ENCODE measurements around the gene KAT6B.
"Not testable (repeated sequence)": the region's sequence is repeated elsewhere in the genome, so short reads cannot be mapped to it uniquely, and the experiment has no call there.

Gene KAT6B

DNA sequence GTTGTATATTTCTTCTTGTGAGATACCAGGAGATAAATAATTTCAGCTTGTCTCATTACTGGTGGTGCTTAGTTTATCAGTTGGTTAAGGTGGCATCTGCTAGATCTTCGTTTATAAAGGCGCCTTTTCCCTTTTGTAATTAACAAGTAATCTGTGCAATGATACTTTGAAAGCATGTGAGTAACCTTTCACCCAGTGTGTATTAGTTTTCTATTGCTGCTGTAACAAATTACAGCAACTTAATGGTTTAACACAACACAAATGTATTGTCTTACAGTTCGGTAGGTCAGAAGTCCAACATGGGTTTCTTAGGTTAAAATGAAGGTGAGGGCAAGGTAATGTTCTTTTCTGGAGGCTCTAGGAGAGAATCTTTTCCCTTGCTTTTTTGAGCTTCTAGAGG, 30.5 kb downstream of the KAT6B start:
- no peak for DNase-seq (ENCODE audit: low read depth in 2 of 3, low spot score in 2 of 3)

DNA sequence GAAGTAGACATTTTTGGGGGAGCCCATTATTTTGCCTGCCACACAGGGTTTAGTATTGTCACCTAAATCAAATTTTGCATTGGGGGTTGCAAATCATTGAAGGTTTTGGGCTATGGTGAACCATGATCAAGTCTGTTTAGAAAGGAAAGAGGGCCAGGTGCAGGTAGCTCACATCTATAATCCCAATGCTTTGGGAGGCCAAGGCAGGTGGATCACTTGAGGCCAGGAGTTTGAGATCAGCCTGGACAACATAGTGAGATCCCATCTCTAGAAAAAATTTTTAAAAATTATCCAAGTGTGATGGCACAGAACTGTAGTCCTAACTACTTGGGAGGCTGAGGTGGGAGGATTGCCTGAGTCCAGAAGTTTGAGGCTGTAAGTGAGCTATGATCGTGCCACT, 31.2 kb downstream of the KAT6B start:
- DNase-seq (ENCODE audit: low read depth in 2 of 3, low spot score in 2 of 3), result no peak

DNA sequence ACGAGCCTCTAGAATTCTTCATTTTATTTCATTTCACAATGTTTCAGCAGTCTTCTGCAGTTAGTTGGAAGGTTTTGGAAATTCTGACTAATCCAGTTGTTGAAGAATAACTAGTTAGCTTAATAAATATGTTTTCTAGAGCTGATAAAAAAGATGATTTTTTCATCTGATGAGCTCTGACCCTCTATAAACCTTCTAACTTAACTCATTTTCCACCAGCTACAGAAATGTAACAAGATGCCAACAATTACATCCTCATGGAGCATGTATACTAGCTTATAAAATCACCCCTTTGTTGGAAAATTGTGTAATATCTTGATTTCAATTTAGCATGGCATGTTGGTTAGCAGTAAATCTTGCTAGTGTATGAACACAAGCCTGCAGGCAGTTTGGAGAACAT, 33.1 kb downstream of the KAT6B start:
- no peak for DNase-seq (ENCODE audit: low read depth in 2 of 3, low spot score in 2 of 3)

DNA sequence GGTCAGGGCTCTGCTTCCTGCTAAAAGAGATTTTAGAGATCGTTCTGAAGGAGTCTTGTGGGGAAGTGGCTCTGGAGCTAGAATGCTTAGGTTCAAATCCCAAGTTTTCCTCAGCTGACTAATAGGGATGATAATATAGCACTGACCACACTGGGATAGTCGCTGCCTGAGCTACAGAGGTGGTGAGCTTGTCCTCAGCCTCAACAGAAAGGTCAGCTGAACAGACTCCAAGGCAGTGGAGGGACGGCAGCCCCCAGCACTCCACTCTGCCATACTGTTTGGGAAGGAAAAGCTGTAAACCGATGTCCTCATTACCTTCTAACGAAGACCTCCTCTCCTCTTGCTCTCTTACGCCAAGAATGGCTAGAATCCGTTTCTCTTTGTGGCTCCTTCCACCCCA, 36.2 kb downstream of the KAT6B start:
- DNase-seq (ENCODE audit: low read depth in 2 of 3, low spot score in 2 of 3), result no peak

DNA sequence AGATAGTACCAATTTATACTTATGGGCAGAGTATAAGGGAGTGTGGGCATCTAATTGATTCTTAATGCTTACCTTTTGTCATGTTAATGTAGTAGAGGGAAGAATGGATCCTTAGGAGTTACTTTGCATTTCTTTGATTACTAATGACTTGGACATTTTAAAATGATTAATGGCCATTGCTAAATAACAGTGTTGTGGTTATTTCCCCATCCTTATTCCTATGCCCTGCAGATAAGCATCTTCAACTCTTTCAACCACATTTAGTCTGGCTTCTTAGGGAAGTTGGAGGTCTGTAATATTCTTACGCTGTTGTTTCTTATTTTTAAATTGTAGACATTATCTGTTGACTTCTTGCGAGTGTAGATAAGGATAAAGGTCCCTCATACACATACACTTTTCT, 37.2 kb downstream of the KAT6B start:
- no peak for DNase-seq (ENCODE audit: low read depth in 2 of 3, low spot score in 2 of 3)

DNA sequence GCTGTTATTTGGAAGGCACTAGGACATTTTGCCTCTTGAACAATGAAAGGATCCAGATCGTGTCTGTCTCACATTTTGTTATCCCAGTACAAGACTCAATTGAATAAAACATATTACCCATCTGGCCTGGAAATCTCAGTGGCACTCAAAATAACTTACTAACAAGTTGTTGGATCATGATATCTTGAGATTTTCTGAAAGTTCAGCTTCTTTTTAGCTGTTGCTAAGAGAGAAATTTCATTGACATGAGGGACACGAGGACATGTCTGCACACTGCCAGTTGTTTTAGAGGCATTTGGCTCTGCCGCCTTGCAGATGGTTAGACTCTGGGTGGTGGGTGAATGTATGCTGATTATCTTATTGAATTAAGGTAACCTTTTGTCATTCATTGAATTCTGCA, 41.0 kb downstream of the KAT6B start:
- no peak for DNase-seq (ENCODE audit: low read depth in 2 of 3, low spot score in 2 of 3)

DNA sequence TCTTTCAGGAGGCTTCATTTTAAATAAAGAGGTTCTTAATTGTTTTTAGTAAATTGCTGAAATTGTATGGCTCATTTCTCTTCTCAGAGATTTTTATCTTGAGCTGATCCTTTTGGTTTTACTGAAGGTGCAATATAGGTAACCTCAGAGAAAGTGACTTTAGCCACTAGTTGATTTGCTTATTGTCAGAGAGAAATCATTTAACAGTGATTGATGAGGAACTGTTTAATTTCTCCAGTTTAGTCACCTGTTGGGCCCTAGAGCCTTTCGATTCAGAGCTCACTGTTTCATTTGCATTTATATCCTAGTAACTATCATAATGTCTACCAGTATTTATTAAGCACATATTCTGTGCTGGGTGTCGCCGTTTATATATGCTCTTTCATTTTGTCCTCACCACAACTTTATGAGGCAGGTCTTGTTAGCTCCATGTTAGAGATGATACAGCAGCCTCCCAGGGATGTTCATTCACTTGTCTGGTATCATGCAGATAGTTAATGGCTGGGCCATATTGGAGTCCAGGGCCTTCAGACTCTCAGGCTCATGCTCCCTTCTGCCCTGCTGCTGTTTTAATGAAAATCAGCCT, 42.1 kb downstream of the KAT6B start:
- DNase-seq (ENCODE audit: low read depth in 2 of 3, low spot score in 2 of 3), result no peak

DNA sequence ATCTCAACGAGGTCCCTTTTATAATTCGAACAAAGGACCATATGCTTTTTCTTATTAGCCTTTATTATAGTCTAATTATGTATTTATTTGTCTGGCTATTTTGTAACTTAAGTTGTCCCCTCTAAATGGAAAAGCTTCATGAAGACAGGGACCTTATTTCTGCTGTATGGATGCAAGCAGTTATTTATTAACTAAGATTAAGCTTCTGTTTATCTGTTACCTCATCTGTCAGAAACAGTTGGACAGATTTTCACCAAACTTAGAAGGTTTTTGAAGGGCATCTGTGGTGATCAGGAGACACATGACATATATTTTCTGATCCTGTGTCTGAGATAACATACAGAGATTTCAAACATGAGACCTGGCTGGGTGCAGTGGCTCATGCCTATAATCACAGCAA, 43.2 kb downstream of the KAT6B start:
- no peak for DNase-seq (ENCODE audit: low read depth in 2 of 3, low spot score in 2 of 3)

DNA sequence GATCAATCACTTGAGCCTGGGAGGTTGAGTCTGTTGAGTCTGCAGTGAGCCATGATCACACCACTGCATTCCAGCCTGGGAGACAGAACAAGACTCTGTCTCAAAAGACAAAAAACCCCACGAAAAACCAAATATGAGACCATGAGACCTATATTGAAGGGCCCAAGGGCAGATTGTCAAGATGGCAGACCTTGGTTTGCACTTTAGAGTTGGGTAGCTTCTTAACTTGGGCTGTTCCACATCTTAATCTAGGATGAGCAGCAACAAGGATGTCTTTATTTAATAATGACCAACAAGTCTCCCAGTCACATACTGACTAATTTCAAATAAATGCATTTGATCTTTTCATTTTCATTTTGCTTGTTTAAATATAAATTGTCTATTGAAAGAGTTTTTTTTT, 43.8 kb downstream of the KAT6B start:
- no peak for DNase-seq (ENCODE audit: low read depth in 2 of 3, low spot score in 2 of 3)

DNA sequence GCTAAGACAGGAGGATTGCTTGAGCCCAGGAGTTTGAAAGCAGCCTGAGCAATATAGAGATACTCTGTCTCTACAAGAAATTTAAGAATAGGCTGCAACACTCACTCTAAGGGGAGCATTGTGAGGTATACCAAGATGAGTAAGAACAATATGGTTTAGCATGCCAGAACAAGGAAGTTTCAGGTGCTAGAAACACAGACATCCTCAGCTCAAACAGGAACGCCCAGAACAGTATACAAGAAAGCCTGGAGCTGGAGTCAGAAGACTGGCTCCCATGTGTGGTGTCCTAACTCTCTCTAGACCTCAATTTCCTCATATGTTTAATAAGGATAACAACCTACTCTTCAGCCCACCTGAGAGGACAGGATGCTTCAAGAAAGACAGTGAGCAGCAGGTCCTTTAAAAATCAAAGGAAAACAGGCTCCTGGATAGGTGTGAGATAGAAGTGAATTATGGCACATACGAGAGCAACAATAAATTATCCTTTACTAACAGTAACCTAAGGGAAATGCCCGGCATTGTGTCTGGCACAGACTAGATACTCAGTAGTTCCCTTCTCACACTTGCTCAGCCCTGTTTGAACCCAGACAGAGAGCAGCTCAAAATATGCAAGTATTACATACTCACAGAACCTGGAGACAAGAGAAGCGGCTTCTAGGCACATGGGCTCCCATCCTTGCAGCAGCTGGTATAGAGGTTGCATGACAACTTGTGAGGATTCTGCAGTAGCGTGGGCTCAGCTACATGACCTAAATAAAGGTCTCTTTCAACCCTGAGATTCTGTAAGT, 45.4 kb downstream of the KAT6B start:
- no peak for DNase-seq (ENCODE audit: low read depth in 2 of 3, low spot score in 2 of 3)

DNA sequence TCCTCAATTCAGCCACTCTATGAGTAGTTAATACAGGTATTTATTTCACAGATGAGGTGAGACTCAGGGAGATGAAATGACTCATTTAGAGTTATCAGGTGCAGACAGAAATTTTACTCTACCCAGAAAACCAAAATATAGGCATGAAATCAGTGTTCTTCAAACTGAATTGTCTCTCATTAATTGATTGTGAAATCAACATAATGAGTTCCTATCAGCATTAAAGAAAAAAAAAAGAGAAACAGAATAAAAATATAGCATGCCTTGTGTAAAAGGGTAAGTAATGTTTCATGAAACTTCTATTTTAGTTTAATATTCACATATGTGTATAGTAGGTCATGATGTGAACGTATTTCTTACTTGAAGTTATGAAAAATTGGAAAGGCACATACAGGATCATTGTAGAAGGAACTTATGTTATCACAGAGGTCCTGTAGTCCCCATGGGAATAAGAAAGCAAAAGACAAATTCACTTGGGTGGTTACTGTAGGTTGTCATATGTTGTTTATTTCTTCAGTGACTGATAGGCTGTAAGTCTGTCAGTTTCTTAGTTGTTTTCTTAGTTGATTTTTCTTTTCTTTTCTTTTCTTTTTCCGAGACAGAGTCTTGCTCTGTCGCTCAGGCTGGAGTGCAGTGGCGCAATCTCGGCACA, 47.5 kb downstream of the KAT6B start:
- no peak for DNase-seq (ENCODE audit: low read depth in 2 of 3, low spot score in 2 of 3)

DNA sequence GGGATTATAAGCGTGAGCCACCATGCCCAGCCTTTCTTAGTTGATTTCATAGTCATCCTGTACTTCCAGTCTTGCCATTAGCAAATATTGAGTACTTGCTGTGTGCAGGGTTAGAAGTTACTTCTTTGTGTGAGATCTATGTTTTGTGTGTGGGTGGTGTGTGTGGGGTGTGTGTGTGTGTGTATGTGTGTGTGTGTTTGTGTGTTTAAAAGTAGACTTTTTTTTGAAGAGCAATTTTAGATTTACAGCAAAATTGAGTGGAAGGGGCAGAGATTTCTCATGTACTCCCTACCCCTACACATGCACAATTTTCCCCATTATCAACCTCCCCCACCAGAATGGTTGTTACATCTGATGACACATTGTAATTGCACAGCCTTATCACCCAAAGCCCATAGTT, 48.2 kb downstream of the KAT6B start:
- no peak for DNase-seq (ENCODE audit: low read depth in 2 of 3, low spot score in 2 of 3)

DNA sequence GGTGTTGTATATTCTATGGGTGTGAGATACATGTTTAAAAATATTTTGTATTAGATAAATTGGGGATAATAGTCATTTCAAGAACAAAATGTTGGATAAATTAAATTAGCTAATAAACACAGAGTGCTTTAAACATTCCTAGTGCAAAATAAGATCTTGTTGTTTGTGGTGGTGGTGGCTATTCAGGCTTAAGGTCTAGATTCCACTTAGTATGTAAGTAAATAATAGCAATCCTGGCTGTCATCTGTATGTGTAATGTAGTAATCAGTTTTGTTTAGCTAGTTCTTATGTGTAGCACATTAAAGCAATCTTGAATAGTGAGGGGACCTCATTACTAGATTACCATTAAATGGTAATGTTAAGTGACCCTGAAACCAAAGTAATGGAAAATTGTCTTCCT, 48.7 kb downstream of the KAT6B start:
- no peak for DNase-seq (ENCODE audit: low read depth in 2 of 3, low spot score in 2 of 3)

DNA sequence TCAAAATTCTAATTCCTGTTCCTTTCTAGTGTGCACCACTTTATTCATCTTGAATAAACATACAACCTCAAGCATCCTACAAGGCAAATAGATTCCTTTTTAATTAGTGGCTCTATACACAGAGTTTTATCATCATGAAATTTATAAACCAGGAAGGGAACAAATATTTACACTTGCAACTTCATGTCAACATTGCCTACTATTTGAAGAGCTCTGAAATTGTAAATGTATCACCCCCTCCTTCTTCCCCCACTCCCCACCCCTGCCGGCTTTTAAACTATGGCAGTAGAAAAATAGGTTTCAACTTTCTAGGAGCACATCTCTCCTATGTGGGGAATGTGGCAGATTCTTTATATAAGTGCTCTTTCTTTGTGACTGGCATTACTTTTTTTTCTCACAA, 49.6 kb downstream of the KAT6B start:
- no peak for DNase-seq (ENCODE audit: low read depth in 2 of 3, low spot score in 2 of 3)

DNA sequence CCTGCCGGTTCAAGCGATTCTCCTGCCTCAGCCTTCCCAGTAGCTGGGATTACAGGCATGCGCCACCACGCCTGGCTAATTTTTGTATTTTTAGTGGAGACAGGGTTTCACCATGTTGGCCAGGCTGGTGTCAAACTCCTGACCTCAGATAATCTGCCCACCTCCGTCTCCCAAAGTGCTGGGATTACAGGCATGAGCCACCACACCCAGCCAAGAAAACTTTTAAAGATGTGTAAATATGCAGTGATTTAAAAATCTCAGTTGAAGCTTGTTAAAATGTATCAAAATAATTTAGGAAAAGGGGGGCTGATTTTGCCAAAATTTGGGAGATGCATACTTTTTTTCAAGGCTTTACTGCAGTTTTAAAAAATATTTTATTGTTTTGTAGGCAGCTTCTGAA, 50.7 kb downstream of the KAT6B start:
- not testable (repeated sequence) for DNase-seq (ENCODE audit: low read depth in 2 of 3, low spot score in 2 of 3)

DNA sequence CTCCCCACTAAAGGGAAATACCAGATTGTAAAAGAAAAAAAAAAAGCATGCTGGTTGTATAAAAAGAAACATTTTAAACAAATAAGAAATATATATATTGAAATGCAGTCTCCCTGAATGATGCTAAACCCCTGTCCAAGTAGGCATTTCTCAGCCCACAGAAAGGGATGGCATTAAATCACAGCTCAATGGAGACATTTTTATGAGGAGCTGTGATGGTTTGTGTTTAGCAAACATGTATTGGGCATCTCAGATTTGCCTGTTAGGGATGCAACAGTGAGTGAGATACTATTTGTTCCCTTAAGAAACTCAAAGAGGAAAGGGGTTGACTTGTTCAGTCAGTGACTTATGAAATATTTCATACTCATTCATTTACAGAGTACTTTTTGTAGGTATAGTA, 51.5 kb downstream of the KAT6B start:
- DNase-seq (ENCODE audit: low read depth in 2 of 3, low spot score in 2 of 3), result no peak

DNA sequence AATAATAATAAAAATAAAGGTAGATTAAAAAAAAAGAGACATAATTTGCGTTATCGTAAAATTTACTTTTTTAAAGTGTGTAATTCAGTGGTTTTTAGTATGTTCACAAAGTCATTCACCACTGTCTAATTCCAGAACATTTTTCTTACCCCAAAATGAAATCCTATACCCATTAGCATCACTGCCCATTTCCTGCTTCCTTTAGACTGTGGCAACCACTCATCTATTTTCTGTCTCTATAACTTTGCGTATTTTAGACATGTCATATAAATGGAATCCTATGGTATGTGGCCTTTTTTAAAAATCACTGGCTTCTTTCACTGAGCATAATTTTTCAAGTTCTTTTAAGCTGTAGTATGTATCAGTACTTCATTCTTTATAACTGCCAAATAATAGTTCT, 53.6 kb downstream of the KAT6B start:
- no peak for DNase-seq (ENCODE audit: low read depth in 2 of 3, low spot score in 2 of 3)

DNA sequence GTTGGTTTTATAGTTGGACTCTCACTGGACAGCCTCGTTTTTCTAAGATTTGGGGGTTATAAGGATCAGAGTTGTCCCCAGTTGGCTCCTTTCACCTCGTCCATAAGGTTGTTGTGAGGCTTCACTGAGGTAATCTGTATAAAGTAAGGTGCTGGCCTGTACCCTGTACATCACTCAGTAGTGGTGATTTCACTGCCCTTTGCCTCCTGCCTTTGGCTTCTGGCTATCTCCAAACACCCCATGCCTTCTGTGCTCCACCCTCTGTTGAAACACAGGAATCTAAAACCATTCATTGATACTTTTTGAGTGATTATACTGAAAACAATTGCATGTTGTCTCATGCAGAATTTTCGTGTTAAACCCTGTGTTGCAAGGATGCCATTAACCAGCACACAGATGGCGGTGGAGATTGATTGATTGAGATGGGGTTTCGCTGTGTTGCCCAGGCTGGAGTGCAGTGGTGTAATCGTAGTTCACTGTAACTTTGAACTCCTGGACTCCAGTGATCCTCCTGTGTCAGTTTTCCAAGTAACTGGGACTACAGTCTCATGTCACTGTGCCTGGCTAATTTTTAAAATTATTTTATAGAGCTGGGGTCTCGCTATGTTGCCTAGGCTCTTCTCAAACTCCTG, 55.0 kb downstream of the KAT6B start:
- DNase-seq (ENCODE audit: low read depth in 2 of 3, low spot score in 2 of 3), result no peak

DNA sequence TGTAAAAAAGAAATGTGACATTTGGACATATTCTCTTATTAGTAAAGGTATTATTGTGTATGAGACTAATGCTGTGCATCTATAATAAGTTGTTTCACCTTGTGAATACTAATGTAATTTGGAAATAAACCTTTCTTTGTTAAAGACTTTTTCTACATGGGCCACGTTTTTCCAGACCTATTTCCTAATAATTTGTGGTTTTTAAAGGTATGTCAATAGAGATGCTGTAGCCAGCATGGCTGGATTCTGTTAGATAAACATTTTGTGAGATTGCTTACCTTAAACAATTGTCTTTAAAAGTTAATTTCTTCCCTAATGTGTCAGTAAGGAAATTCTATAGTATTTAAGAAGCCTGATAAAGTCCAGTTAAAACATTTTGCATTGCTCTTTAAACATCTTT, 56.0 kb downstream of the KAT6B start:
- DNase-seq (ENCODE audit: low read depth in 2 of 3, low spot score in 2 of 3), result no peak

DNA sequence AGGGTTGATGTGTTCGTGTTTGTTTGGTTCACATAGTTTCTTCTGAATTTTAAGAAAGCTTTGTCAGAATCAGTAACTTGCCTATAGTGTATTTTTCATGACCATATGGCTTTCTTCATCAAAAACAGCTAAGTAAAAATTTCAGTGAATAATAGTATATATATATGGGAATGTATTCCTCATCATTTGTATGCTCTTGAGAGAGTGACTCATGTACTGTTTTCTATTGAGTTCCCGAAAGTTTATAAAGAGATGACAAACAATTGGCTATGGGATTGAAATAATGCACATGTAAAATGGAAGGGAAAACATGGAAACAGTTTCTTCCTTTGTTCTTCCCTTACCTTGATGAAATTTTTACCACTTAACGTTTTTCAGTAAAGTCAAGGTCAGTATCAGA, 56.4 kb downstream of the KAT6B start:
- DNase-seq (ENCODE audit: low read depth in 2 of 3, low spot score in 2 of 3), result no peak

DNA sequence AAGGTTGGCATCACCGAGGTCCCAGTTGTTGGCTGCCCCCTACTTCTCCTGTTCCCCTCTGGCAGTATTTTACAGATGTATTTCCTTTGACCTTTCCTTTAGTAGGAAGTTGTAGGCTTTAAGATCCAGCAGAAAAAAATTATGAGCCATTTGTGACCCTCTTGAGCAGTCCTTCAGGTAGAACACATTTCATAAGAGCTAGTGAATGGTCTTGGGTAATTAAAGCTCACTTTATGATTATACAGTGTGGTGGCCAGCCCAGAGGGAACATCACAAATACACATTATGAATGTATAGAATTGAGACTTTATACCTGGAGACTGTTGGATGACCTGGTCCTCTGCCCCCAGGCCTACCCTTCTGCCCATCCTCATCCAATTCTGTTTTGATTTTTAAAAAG, 57.0 kb downstream of the KAT6B start:
- no peak for DNase-seq (ENCODE audit: low read depth in 2 of 3, low spot score in 2 of 3)

DNA sequence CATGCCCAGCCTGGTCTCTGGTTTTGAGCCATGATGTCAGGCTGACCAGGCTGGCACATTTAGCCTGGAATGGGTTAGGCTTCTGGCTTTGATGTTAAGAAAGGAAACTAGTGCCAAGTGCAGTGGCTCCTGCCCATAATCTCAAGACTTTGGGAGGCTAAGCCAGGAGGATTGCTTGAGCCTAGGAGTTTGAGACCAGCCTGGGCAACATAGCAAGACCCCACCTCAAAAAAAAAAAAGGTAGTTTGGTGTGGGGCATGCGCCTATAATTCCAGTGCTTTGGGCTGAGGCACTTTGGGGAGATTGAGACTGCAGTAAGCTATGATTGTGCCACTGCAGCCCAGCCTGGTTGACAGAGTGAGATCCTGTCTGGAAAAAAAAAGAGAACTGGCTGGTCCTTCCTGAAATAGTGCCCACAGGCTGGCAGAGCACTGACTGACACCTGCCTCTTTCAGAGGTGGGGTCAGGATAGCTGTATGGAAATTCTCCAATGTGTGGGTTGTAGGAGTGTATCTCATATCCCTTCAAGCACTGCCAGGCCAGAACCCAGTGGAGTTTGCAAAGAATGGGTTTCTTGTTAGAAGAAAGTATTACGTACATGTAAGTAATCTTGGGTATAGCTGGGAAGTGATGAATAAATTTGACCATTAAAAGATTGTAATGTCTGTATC, 61.3 kb downstream of the KAT6B start:
- DNase-seq (ENCODE audit: low read depth in 2 of 3, low spot score in 2 of 3), result no peak

Measured in activated CD8-positive, alpha-beta memory T cell treated with anti-CD3 and anti-CD28 coated beads for 48 hours (primary cell).